ENCODE measurements around the gene ATF7IP. TPM values are rescaled to one million over a fixed set of nuclear protein-coding genes. Genes with fewer than 3 reads are reported as not detected.

Gene ATF7IP
- total RNA-seq, 6 donors from 2014 or later, result 20.5 to 65.5 (median 55.9) TPM

GRCh38 chr12:14482886-14483285 lies 117.4 kb downstream of the ATF7IP start:
- DNase-seq (no peak), ATAC-seq (ENCODE audit: low FRiP score in 2 of 2) (no peak)
- Histone ChIP-seq H3K27me3 (no peaks in the 10 kb centered on the region), H3K36me3 (peaks cover 22 to 85% (median 59%) of the 10 kb centered on the region in 4 donors), H3K27ac (no peak overlapping the region), H3K9me3 (no peaks in the 10 kb centered on the region), H3K4me3 (no peak overlapping the region), H3K4me1 (no peaks in the 10 kb centered on the region)
- WGBS, 2 donors, result 95 to 96% methylated on average over 2 of the region's 2 CpGs
- TF ChIP-seq EP300 (IDR thresholded peaks at IDR 0.05), result no peak
- no peak for TF ChIP-seq POLR2AphosphoS5 (IDR thresholded peaks at IDR 0.05)
- no peak for TF ChIP-seq POLR2A (IDR thresholded peaks at IDR 0.05)
- no peak for TF ChIP-seq CTCF (IDR thresholded peaks at IDR 0.05)

GRCh38 chr12:14495326-14495725 lies 129.8 kb downstream of the ATF7IP start:
- peaks cover 16 to 90% (median 54%) of the 10 kb centered on the region in 4 donors for H3K36me3 ChIP-seq
- H3K4me3 ChIP-seq, result no peak overlapping the region
- TF ChIP-seq EP300 (IDR thresholded peaks at IDR 0.05) (no peak), POLR2AphosphoS5 (IDR thresholded peaks at IDR 0.05) (no peak), POLR2A (IDR thresholded peaks at IDR 0.05) (no peak), CTCF (IDR thresholded peaks at IDR 0.05) (no peak)
- no peaks in the 10 kb centered on the region for H3K27me3 ChIP-seq
- DNase-seq (no peak), ATAC-seq (ENCODE audit: low FRiP score in 2 of 2) (no peak)
- 88 to 90% methylated on average over 2 of the region's 2 CpGs for WGBS, 2 donors
- no peaks in the 10 kb centered on the region for H3K4me1 ChIP-seq
- no peaks in the 10 kb centered on the region for H3K9me3 ChIP-seq
- no peak overlapping the region for H3K27ac ChIP-seq

- Histone ChIP-seq H3K36me3 (peaks cover 0 to 20% (median 9%) of the 10 kb centered on the region in 4 donors), H3K27me3 (no peaks in the 10 kb centered on the region), H3K27ac (no peak overlapping the region), H3K4me3 (no peak overlapping the region), H3K9me3 (no peaks in the 10 kb centered on the region), H3K4me1 (no peaks in the 10 kb centered on the region)
- DNase-seq (no peak), ATAC-seq (ENCODE audit: low FRiP score in 2 of 2) (no peak)
- WGBS, 2 donors, result 92 to 93% methylated on average over 6 of the region's 6 CpGs
- TF ChIP-seq CTCF (IDR thresholded peaks at IDR 0.05) (no peak), EP300 (IDR thresholded peaks at IDR 0.05) (no peak), POLR2A (IDR thresholded peaks at IDR 0.05) (no peak), POLR2AphosphoS5 (IDR thresholded peaks at IDR 0.05) (no peak)
Measured at GRCh38 chr12:14505626-14506596, 140.4 kb downstream of the ATF7IP start.

GRCh38 chr12:14510574-14510973 lies 145.1 kb downstream of the ATF7IP start:
- no peak overlapping the region for H3K27ac ChIP-seq
- no peaks in the 10 kb centered on the region for H3K27me3 ChIP-seq
- WGBS, 2 donors, result 60 to 66% methylated on average over 3 of the region's 3 CpGs
- H3K4me1 ChIP-seq, result no peaks in the 10 kb centered on the region
- H3K4me3 ChIP-seq, result no peak overlapping the region
- DNase-seq, result no peak
- H3K9me3 ChIP-seq, result no peaks in the 10 kb centered on the region
- no peak for TF ChIP-seq POLR2A (IDR thresholded peaks at IDR 0.05)
- no peak for TF ChIP-seq CTCF (IDR thresholded peaks at IDR 0.05)
- TF ChIP-seq POLR2AphosphoS5 (IDR thresholded peaks at IDR 0.05), result no peak
- TF ChIP-seq EP300 (IDR thresholded peaks at IDR 0.05), result no peak
- ATAC-seq (ENCODE audit: low FRiP score in 2 of 2), result no peak
- H3K36me3 ChIP-seq, result peaks cover 0 to 3% (median under 1%) of the 10 kb centered on the region in 4 donors

Data from upper lobe of left lung (tissue), 6 donors.